ENCODE measurements around the gene DNMT3L. TPM values are rescaled to one million over a fixed set of nuclear protein-coding genes. Genes with fewer than 3 reads are reported as not detected.

Gene DNMT3L
- total RNA-seq, 1 donor from 2014 or later = not detected

DNA sequence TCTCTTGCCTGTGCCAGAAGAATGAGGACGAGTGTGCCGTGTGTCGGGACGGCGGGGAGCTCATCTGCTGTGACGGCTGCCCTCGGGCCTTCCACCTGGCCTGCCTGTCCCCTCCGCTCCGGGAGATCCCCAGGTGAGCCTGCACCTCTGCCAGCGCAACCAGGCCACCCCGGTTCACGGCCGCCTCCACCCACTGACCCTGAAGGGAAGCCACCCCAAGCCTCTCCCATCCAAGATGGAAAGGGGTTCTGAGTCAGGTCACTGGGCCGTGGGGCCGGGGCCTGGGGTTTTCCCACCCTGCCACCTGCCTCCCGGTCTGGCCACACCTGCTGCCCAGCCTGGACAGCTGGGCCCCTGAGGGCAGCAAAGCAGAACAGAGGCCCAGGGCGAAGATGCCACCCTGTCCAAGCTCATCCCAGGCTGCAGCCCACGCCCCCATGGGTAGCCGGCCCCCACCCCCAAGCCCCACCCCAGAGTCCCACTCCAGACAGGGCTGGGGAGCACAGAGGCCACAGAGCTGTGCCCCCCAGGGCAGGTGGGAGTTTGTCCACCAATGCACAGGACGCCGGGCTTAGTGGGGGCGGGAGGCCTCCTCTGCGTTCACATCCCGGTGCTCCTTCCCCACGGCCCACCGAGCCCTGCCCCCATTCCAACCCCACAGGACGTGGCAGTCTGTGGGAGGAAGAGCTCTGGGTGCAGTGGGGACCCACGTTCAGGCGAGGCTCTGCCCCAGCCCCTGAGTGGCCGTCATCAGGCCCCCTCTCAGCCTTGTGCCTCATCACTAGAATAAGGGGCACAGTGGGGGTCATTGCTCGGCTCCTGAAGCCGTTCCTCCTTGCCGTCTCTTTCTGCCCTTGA lies 29.6 kb upstream of the DNMT3L start:
- H3K27me3 Mint-ChIP-seq (ENCODE audit: unreplicated experiment) = peaks cover 3% of the 10 kb centered on the region
- no peaks in the 10 kb centered on the region for H3K36me3 Mint-ChIP-seq (ENCODE audit: unreplicated experiment)
- H3K27ac Mint-ChIP-seq (ENCODE audit: unreplicated experiment) = no peak overlapping the region
- H3K9me3 Mint-ChIP-seq (ENCODE audit: unreplicated experiment) = no peaks in the 10 kb centered on the region
- no peak for DNase-seq (ENCODE audit: extremely low spot score, unreplicated experiment)
- TF ChIP-seq, protein P1, sequence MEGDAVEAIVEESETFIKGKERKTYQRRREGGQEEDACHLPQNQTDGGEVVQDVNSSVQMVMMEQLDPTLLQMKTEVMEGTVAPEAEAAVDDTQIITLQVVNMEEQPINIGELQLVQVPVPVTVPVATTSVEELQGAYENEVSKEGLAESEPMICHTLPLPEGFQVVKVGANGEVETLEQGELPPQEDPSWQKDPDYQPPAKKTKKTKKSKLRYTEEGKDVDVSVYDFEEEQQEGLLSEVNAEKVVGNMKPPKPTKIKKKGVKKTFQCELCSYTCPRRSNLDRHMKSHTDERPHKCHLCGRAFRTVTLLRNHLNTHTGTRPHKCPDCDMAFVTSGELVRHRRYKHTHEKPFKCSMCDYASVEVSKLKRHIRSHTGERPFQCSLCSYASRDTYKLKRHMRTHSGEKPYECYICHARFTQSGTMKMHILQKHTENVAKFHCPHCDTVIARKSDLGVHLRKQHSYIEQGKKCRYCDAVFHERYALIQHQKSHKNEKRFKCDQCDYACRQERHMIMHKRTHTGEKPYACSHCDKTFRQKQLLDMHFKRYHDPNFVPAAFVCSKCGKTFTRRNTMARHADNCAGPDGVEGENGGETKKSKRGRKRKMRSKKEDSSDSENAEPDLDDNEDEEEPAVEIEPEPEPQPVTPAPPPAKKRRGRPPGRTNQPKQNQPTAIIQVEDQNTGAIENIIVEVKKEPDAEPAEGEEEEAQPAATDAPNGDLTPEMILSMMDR (IDR thresholded peaks at IDR 0.05) = no peak
- H3K4me3 Mint-ChIP-seq (ENCODE audit: unreplicated experiment) = no peak overlapping the region
- peaks cover 14% of the 10 kb centered on the region for H3K4me1 Mint-ChIP-seq (ENCODE audit: unreplicated experiment)

DNA sequence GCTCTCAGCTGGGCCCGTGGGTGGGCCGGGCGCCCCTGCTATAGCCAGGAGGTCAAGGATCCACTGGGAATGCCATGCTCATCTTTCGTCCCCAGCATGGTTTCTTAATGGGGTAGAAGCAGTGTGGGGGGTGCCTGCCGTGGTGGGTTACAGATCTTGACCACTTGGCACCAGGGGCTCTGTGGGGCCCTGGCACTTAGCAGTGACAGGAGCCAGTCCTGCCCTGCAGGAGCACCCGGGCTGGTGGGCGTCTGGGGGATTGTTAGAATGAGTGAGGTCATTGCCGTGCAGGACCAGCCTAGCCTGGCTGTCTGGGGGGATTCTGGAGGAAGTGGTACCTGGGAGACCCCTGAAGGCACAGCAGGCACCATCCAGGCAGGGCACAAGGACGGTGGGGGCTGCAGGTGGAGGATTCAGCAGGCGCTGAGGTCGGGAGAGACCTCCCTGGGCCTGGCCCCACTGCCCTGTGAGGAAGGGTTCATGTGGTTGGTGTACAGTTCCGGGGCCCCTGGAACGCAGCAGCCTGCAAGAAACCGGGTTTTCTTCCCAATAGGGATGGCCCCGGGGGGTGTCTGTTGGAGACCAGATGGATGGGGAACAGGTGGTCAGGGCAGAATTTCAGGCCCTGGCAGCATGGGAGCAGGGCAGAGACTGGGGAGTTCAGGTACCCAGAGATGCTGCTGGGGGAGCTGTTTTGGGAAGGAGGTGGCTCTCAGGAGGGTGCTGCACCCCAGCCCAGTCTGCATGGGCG lies 28.8 kb upstream of the DNMT3L start:
- TF ChIP-seq, protein P1 (IDR thresholded peaks at IDR 0.05) = no peak
- H3K27ac Mint-ChIP-seq (ENCODE audit: unreplicated experiment) = no peak overlapping the region
- peaks cover 14% of the 10 kb centered on the region for H3K4me1 Mint-ChIP-seq (ENCODE audit: unreplicated experiment)
- no peaks in the 10 kb centered on the region for H3K36me3 Mint-ChIP-seq (ENCODE audit: unreplicated experiment)
- DNase-seq (ENCODE audit: extremely low spot score, unreplicated experiment) = no peak
- H3K27me3 Mint-ChIP-seq (ENCODE audit: unreplicated experiment) = peaks cover 3% of the 10 kb centered on the region
- no peaks in the 10 kb centered on the region for H3K9me3 Mint-ChIP-seq (ENCODE audit: unreplicated experiment)
- H3K4me3 Mint-ChIP-seq (ENCODE audit: unreplicated experiment) = no peak overlapping the region

DNA sequence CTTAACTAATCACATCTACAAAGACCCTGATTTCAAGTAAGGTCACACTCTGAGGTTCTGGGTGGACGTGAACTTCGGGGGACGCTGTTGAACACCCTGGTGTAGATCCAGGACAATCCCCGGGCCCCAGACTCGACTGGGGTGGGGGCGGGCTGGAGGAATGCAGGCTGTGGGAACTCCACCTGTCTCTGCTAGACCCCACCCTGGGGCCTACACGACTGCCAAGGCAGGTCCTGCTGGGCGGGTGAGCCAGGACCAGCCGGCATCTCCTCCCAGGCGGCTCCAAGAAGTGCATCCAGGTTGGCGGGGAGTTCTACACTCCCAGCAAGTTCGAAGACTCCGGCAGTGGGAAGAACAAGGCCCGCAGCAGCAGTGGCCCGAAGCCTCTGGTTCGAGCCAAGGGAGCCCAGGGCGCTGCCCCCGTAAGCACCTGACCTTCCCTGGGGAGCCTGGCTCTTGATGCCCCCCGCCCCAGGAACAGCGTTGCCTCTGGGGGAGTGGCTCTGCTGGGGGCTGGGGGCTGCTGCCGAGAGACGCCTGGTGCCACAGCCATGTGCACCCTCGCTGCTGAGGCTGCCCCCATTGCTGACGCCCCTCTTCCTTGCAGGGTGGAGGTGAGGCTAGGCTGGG lies 27.8 kb upstream of the DNMT3L start:
- no peaks in the 10 kb centered on the region for H3K36me3 Mint-ChIP-seq (ENCODE audit: unreplicated experiment)
- H3K4me3 Mint-ChIP-seq (ENCODE audit: unreplicated experiment) = no peak overlapping the region
- no peaks in the 10 kb centered on the region for H3K9me3 Mint-ChIP-seq (ENCODE audit: unreplicated experiment)
- TF ChIP-seq, protein P1 (IDR thresholded peaks at IDR 0.05) = no peak
- H3K27me3 Mint-ChIP-seq (ENCODE audit: unreplicated experiment) = peaks cover 3% of the 10 kb centered on the region
- no peak for DNase-seq (ENCODE audit: extremely low spot score, unreplicated experiment)
- H3K27ac Mint-ChIP-seq (ENCODE audit: unreplicated experiment) = no peak overlapping the region
- H3K4me1 Mint-ChIP-seq (ENCODE audit: unreplicated experiment) = peaks cover 4% of the 10 kb centered on the region

DNA sequence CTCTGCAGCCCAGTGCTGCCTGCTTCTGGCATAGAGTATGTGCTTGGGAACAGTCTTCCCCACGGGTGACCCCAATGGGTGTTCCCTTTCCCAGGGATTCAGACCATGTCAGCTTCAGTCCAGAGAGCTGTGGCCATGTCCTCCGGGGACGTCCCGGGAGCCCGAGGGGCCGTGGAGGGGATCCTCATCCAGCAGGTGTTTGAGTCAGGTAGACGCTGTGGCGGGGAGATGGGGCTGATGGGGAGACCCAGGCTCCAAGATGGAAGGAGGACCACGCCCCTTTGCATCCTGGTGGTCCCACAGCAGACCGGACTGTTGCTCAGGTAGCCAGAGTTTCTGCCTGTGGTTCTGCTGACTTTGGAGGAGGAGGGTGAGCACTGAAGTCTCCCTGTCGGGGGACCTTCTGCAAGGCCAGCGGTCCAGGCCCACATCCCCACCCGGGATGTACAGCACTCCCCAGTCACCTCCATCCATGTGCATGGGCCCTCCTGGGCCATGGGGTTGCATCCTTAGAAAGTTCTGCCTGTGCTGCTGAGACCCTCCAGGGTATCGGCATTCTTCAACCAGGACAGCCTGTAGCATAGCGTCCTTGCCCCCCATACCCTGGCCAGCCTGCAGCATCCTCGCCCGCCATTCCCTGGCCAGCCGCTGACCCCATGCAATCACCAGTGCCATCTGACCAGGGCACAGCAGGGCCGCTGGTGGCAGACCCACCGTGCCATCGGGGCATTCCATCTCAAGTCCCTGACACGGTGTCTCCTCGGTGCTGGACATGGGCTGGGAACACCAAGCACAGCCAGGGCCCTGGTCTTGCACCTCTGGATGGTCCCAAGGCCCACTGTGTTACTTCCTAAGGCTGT lies 26.8 kb upstream of the DNMT3L start:
- H3K9me3 Mint-ChIP-seq (ENCODE audit: unreplicated experiment) = no peaks in the 10 kb centered on the region

More for the DNA sequence above, 26.8 kb upstream of the DNMT3L start:
- Mint-ChIP-seq H3K4me3 (ENCODE audit: unreplicated experiment) (no peak overlapping the region), H3K27me3 (ENCODE audit: unreplicated experiment) (peaks cover 3% of the 10 kb centered on the region), H3K27ac (ENCODE audit: unreplicated experiment) (no peak overlapping the region), H3K36me3 (ENCODE audit: unreplicated experiment) (no peaks in the 10 kb centered on the region), H3K4me1 (ENCODE audit: unreplicated experiment) (peaks cover 4% of the 10 kb centered on the region)
- no peak for DNase-seq (ENCODE audit: extremely low spot score, unreplicated experiment)
- TF ChIP-seq, protein P1 (IDR thresholded peaks at IDR 0.05) = no peak

Data from osteocyte (in vitro differentiated cells).